ENCODE measurements around the gene FAM53C.

GRCh38 chr5:138340008-138340407 lies 1.9 kb downstream of the FAM53C start:
- TF ChIP-seq CSDC2 (CRISPR knock-in tag; IDR thresholded peaks at IDR 0.05): no peak
- no peak for TF ChIP-seq CREB5 (CRISPR knock-in tag; IDR thresholded peaks at IDR 0.05; ENCODE audit: low read depth)
- TF ChIP-seq ZNF565 (CRISPR knock-in tag; conservative IDR thresholded peaks at IDR 0.05; ENCODE audit: low read depth): no peak
- no peak for TF ChIP-seq PATZ1 (CRISPR knock-in tag; IDR thresholded peaks at IDR 0.05; ENCODE audit: borderline replicate concordance)
- no peak for TF ChIP-seq BACH2 (CRISPR knock-in tag; IDR thresholded peaks at IDR 0.05; ENCODE audit: borderline replicate concordance)
- no peak for TF ChIP-seq ZFP30 (CRISPR knock-in tag; IDR thresholded peaks at IDR 0.05)
- no peak for TF ChIP-seq SNAI2 (CRISPR knock-in tag; IDR thresholded peaks at IDR 0.05)
- TF ChIP-seq OSR1 (CRISPR knock-in tag; IDR thresholded peaks at IDR 0.05): no peak
- TF ChIP-seq TCF4 (CRISPR knock-in tag; IDR thresholded peaks at IDR 0.05; ENCODE audit: borderline replicate concordance): no peak

Measured in SK-N-SH treated with all-trans-retinoic acid at 6 μM for 48 hours (cell line).